Activated CD4-positive, alpha-beta memory T cell treated with anti-CD3 and anti-CD28 coated beads for 36 hours (primary cell): ENCODE data around the gene CSRNP3. TPM values are rescaled to one million over a fixed set of nuclear protein-coding genes. Genes with fewer than 3 reads are reported as not detected.

Source experiments
- CTCF ChIA-PET: fragments of 350-600 bp; sonication (Branson Sonifier 250); formaldehyde crosslinking; loops from one replicate; lab custom pipeline; 2021; ENCODE audit warnings: antibody characterized with exemption, inconsistent platforms; lab: Charles Lee
- POLR2A ChIA-PET: fragments of 350-600 bp; sonication (Branson Sonifier 250); formaldehyde crosslinking; loops from one replicate; lab custom pipeline; 2021; ENCODE audit warnings: antibody characterized with exemption; lab: Charles Lee
- DNase-seq: peaks from one replicate; pipeline ENCODE4 v3.0.0-alpha.2; 2020
- H3K27ac Mint-ChIP-seq: one replicate; pipeline ENCODE4 v1.8.0; 2021; ENCODE audit warnings: mixed read lengths
- H3K27me3 Mint-ChIP-seq: one replicate; pipeline ENCODE4 v1.8.0; 2021; ENCODE audit warnings: mixed read lengths
- H3K36me3 Mint-ChIP-seq: one replicate; pipeline ENCODE4 v1.8.0; 2021; ENCODE audit warnings: mixed read lengths
- H3K4me1 Mint-ChIP-seq: one replicate; pipeline ENCODE4 v1.8.0; 2021; ENCODE audit warnings: low read depth, mixed read lengths
- H3K4me3 Mint-ChIP-seq: one replicate; pipeline ENCODE4 v1.8.0; 2021; ENCODE audit warnings: mild to moderate bottlenecking, mixed read lengths
- H3K9me3 Mint-ChIP-seq: one replicate; pipeline ENCODE4 v1.8.0; 2021; ENCODE audit warnings: mixed read lengths
- intact Hi-C: fragments of 100-400 bp; cut with micrococcal nuclease; formaldehyde crosslinking; loops from one replicate; pipeline ENCODE4 v1.15.1; 2023
- total RNA-seq, 2 experiments: library from RNA; stranded (reverse); gene quantifications; one replicate each; pipeline ENCODE4 v1.2.3, GENCODE V29; 2021

Gene CSRNP3
- total RNA-seq, 2 experiments from 2014 or later: not detected

- Mint-ChIP-seq H3K36me3 (no peaks in the 10 kb centered on the region), H3K4me3 (no peak overlapping the region), H3K27me3 (no peaks in the 10 kb centered on the region), H3K27ac (no peak overlapping the region), H3K4me1 (no peaks in the 10 kb centered on the region), H3K9me3 (no peaks in the 10 kb centered on the region)
- ChIA-PET POLR2A (no interaction called here), CTCF (no interaction called here)
- intact Hi-C loops: no loop called here
- DNase-seq: no peak
These were observed 59.2 kb downstream of the CSRNP3 start for GRCh38 chr2:165528691-165529090.

- POLR2A ChIA-PET: no interaction called here
- no peaks in the 10 kb centered on the region for H3K27me3 Mint-ChIP-seq
- no peaks in the 10 kb centered on the region for H3K9me3 Mint-ChIP-seq
These were observed 59.6 kb downstream of the CSRNP3 start for GRCh38 chr2:165529130-165529529.

GRCh38 chr2:165533331-165533730 is 63.8 kb downstream of the CSRNP3 start:
- Mint-ChIP-seq H3K9me3 (no peaks in the 10 kb centered on the region), H3K27me3 (no peaks in the 10 kb centered on the region), H3K27ac (no peak overlapping the region), H3K36me3 (no peaks in the 10 kb centered on the region), H3K4me1 (no peaks in the 10 kb centered on the region), H3K4me3 (no peak overlapping the region)
- ChIA-PET CTCF (no interaction called here), POLR2A (no interaction called here)
- intact Hi-C loops: no loop called here
- DNase-seq: no peak

More at GRCh38 chr2:165529130-165529529, 59.6 kb downstream of the CSRNP3 start:
- Mint-ChIP-seq H3K27ac (no peak overlapping the region), H3K36me3 (no peaks in the 10 kb centered on the region), H3K4me1 (no peaks in the 10 kb centered on the region), H3K4me3 (no peak overlapping the region)
- CTCF ChIA-PET: no interaction called here
- intact Hi-C loops: no loop called here
- DNase-seq: no peak

- Mint-ChIP-seq H3K27me3 (no peaks in the 10 kb centered on the region), H3K36me3 (no peaks in the 10 kb centered on the region), H3K4me3 (no peak overlapping the region), H3K9me3 (no peaks in the 10 kb centered on the region), H3K4me1 (no peaks in the 10 kb centered on the region), H3K27ac (no peak overlapping the region)
- intact Hi-C loops: no loop called here
- ChIA-PET POLR2A (no interaction called here), CTCF (no interaction called here)
- no peak for DNase-seq
These were observed 66.0 kb downstream of the CSRNP3 start for GRCh38 chr2:165535471-165535870.

- intact Hi-C loops: no loop called here
- Mint-ChIP-seq H3K4me1 (no peaks in the 10 kb centered on the region), H3K4me3 (no peak overlapping the region), H3K27ac (no peak overlapping the region), H3K27me3 (no peaks in the 10 kb centered on the region), H3K36me3 (no peaks in the 10 kb centered on the region), H3K9me3 (no peaks in the 10 kb centered on the region)
- CTCF ChIA-PET: no interaction called here
- POLR2A ChIA-PET: no interaction called here
- no peak for DNase-seq
These were observed 67.5 kb downstream of the CSRNP3 start for GRCh38 chr2:165536851-165537499.

- ChIA-PET POLR2A (no interaction called here), CTCF (no interaction called here)
- intact Hi-C loops: no loop called here
- no peaks in the 10 kb centered on the region for H3K27me3 Mint-ChIP-seq
- H3K27ac Mint-ChIP-seq: no peak overlapping the region
- H3K4me1 Mint-ChIP-seq: no peaks in the 10 kb centered on the region
- H3K36me3 Mint-ChIP-seq: no peaks in the 10 kb centered on the region
- DNase-seq: no peak
- no peaks in the 10 kb centered on the region for H3K9me3 Mint-ChIP-seq
- H3K4me3 Mint-ChIP-seq: no peak overlapping the region
These were observed 70.5 kb downstream of the CSRNP3 start for GRCh38 chr2:165539985-165540384.

GRCh38 chr2:165544897-165545296 is 75.4 kb downstream of the CSRNP3 start:
- no peaks in the 10 kb centered on the region for H3K4me1 Mint-ChIP-seq
- POLR2A ChIA-PET: no interaction called here

GRCh38 chr2:165547900-165548299 is 78.4 kb downstream of the CSRNP3 start:
- no peak for DNase-seq
- Mint-ChIP-seq H3K27ac (no peak overlapping the region), H3K9me3 (no peaks in the 10 kb centered on the region), H3K27me3 (no peaks in the 10 kb centered on the region), H3K36me3 (no peaks in the 10 kb centered on the region), H3K4me1 (no peaks in the 10 kb centered on the region), H3K4me3 (no peak overlapping the region)
- ChIA-PET POLR2A (no interaction called here), CTCF (no interaction called here)
- intact Hi-C loops: no loop called here

More at GRCh38 chr2:165544897-165545296, 75.4 kb downstream of the CSRNP3 start:
- Mint-ChIP-seq H3K27me3 (no peaks in the 10 kb centered on the region), H3K9me3 (no peaks in the 10 kb centered on the region), H3K36me3 (no peaks in the 10 kb centered on the region), H3K27ac (no peak overlapping the region), H3K4me3 (no peak overlapping the region)
- CTCF ChIA-PET: no interaction called here
- intact Hi-C loops: no loop called here
- DNase-seq: no peak

- Mint-ChIP-seq H3K9me3 (no peaks in the 10 kb centered on the region), H3K36me3 (no peaks in the 10 kb centered on the region), H3K4me1 (no peaks in the 10 kb centered on the region), H3K27ac (no peak overlapping the region), H3K4me3 (no peak overlapping the region), H3K27me3 (no peaks in the 10 kb centered on the region)
- ChIA-PET CTCF (interaction anchor here (0.7 kb wide), 1 partner anchor 25 kb away, joined by 3 read pairs; no protein-coding TSS in a partner anchor), POLR2A (no interaction called here)
- intact Hi-C loops: no loop called here
- DNase-seq: no peak
These were observed 80.1 kb downstream of the CSRNP3 start for GRCh38 chr2:165549619-165550018.

GRCh38 chr2:165558832-165559231 is 89.3 kb downstream of the CSRNP3 start:
- no peak overlapping the region for H3K4me3 Mint-ChIP-seq
- H3K4me1 Mint-ChIP-seq: no peaks in the 10 kb centered on the region
- ChIA-PET CTCF (no interaction called here), POLR2A (no interaction called here)
- H3K27me3 Mint-ChIP-seq: peaks cover 2% of the 10 kb centered on the region
- H3K27ac Mint-ChIP-seq: no peak overlapping the region
- H3K9me3 Mint-ChIP-seq: no peaks in the 10 kb centered on the region
- no peak for DNase-seq
- intact Hi-C loops: no loop called here
- H3K36me3 Mint-ChIP-seq: no peaks in the 10 kb centered on the region

- ChIA-PET CTCF (no interaction called here), POLR2A (no interaction called here)
- Mint-ChIP-seq H3K4me1 (no peaks in the 10 kb centered on the region), H3K9me3 (no peaks in the 10 kb centered on the region), H3K27me3 (peaks cover 2% of the 10 kb centered on the region), H3K27ac (no peak overlapping the region), H3K4me3 (no peak overlapping the region), H3K36me3 (no peaks in the 10 kb centered on the region)
- intact Hi-C loops: no loop called here
- DNase-seq: no peak
These were observed 91.0 kb downstream of the CSRNP3 start for GRCh38 chr2:165560377-165560988.

GRCh38 chr2:165561516-165561915 is 92.0 kb downstream of the CSRNP3 start:
- Mint-ChIP-seq H3K4me1 (no peaks in the 10 kb centered on the region), H3K27ac (no peak overlapping the region), H3K4me3 (no peak overlapping the region), H3K36me3 (no peaks in the 10 kb centered on the region), H3K27me3 (peaks cover 2% of the 10 kb centered on the region), H3K9me3 (no peaks in the 10 kb centered on the region)
- POLR2A ChIA-PET: no interaction called here
- DNase-seq: no peak
- CTCF ChIA-PET: no interaction called here
- intact Hi-C loops: no loop called here

GRCh38 chr2:165562233-165562632 is 92.7 kb downstream of the CSRNP3 start:
- no peak overlapping the region for H3K27ac Mint-ChIP-seq
- no peak overlapping the region for H3K4me3 Mint-ChIP-seq
- H3K27me3 Mint-ChIP-seq: peaks cover 2% of the 10 kb centered on the region
- DNase-seq: no peak
- H3K9me3 Mint-ChIP-seq: no peaks in the 10 kb centered on the region
- ChIA-PET POLR2A (no interaction called here), CTCF (interaction anchor here (1.3 kb wide), 1 partner anchor 13 kb away, joined by 4 read pairs; no protein-coding TSS in a partner anchor)
- intact Hi-C loops: no loop called here
- H3K4me1 Mint-ChIP-seq: no peaks in the 10 kb centered on the region
- no peaks in the 10 kb centered on the region for H3K36me3 Mint-ChIP-seq
